GM18526 (cell line): ENCODE measurements around the gene TOM1L1.

Source experiments
- POLR2A ChIP-seq: IDR thresholded peaks from 3 replicates; pipeline ENCODE4 v1.6.1; 2011; ENCODE audit not compliant: insufficient read length; ENCODE audit errors: extremely low read depth

Gene TOM1L1, protein sequence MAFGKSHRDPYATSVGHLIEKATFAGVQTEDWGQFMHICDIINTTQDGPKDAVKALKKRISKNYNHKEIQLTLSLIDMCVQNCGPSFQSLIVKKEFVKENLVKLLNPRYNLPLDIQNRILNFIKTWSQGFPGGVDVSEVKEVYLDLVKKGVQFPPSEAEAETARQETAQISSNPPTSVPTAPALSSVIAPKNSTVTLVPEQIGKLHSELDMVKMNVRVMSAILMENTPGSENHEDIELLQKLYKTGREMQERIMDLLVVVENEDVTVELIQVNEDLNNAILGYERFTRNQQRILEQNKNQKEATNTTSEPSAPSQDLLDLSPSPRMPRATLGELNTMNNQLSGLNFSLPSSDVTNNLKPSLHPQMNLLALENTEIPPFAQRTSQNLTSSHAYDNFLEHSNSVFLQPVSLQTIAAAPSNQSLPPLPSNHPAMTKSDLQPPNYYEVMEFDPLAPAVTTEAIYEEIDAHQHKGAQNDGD

DNA sequence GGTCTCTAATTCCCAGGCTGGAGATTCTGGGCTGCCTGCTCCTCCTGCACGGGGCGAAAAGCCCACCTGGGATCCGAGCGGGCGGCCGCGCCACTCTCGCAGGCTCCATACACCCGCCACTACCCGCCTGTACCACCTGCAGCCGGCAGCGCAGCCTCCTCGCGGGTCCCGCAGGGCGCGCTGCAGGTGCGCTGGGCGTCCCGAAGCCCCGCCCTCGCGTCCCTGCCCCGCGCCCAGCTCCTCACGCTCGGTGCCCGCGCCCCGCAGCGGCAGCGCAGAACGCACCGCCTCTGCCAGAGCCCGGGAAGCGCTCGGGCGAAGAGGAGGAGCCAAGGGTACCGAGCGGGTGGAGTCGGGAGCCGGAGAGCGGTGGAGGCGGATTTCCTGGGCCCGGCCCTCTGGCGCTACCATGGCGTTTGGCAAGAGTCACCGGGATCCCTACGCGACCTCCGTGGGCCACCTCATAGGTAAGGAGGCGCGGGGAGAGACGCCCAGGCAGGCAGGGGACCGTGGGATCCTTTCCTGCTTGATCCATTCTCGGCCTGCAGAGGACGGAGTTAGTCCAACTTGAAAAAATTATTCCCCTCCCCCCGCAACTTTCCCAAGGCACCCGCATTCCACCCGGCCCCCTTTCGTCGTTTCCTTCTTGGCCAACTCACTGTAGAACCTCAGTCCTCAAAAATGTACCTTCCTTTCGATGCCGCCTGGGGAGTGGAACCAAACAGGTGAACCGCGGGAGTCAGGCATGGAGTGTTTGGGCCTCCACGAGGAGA, at the start of gene TOM1L1:
Gene TOM1L1, plus strand, starts transcription at position 396 of the 773 bp plus-strand sequence. Its CDS starts 14 bp downstream, at position 410.
- peak; percentile 16 for TF ChIP-seq POLR2A

DNA sequence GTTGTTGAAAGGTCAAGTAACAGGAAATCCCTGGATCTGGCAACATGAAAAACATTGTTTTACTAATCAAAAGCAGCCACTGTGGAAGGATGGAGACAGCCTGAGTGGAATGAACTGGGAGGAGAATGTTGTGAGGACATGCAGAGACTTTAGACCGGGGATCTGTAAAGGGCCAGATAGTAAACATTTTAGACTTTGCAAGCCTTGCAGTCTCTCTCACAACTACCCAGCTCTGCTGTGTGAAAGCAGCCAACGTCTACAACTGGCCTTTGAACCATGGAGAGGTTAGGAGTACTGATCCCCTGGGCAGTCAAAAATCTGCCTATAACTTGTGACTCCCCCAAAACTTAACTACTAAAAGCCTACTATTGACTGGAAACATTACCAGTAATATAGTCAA, 41.5 kb upstream of the TOM1L1 start:
- TF ChIP-seq POLR2A = no peak

DNA sequence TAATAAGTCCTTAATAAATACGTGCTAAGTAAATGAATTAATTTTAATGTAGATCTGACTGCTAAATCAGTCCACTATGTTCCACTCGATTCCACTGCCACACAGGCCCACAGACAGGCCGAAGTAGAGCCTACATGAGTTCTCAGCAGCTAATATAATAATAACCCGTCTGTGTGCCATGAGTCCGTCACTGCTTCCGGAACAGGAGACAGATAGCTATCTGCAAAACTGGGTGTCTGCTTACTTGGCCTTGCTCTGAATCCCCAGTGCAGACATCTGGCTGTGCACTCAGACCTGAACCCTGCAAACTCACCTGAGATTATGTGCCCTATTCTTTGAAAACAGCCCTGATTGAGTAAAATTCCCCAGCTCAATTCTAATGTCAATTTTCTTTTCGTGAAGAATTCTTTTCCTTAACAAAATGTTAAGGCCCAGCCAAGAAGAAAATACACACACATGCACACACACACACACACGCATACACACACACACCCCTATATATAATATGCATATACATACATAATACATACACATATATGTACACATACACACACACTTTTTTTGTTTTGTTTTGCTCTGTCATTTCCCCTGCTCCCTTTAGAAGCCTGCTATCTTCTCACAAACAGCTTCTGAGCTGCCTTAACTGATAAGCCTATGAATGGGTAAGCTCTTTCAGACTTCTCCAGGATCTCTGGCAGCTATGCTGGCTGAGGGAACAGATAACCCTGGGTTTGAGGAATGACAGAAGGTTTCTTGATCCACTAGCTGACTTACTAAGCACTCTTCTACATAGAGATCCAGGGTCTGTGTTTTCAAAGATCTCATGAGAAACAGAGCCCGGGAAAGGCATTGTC, 39.8 kb upstream of the TOM1L1 start:
- no peak for TF ChIP-seq POLR2A

DNA sequence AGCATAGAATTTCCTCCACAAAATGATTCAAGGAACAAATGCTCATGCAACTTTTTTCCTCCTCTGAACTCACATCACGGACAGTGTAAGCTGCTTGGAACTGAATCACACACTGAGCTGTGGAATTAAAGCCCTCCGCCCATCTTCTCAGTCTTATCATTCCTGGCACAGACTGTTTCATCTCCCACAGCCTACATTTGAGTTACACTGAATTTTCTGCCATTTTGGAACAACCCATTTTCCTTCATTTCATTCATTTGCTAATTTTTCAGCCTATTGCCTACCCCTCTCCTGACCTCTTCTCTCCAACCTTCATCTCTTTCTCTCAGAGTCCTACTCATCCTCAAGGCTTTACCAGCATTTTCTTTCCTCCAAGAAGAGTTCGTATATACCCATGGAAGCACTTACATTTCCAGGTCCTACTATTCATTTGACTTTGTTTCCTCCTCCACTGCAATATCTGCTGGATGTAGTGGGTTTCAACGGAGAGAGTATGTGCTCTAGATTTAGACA, 39.1 kb upstream of the TOM1L1 start:
- TF ChIP-seq POLR2A = no peak

DNA sequence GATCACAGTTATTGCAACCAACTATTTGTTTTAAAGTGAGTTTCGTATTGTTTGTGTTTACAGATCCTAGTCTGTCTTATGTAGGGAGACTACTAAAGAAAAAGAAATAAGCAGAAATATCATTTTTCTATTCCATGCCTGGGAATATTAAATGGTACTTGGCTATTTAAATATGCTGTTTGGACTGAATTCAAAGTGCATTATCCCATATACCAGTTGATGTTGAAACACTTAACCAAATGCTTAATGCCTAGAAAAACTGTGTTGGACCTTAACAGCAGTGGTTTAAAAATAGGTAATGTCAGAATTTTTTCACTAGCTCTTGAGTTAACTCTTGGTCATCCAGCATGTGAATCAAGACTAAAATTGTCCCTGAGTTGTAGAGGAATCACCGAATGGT, 37.5 kb upstream of the TOM1L1 start:
- TF ChIP-seq POLR2A = no peak

DNA sequence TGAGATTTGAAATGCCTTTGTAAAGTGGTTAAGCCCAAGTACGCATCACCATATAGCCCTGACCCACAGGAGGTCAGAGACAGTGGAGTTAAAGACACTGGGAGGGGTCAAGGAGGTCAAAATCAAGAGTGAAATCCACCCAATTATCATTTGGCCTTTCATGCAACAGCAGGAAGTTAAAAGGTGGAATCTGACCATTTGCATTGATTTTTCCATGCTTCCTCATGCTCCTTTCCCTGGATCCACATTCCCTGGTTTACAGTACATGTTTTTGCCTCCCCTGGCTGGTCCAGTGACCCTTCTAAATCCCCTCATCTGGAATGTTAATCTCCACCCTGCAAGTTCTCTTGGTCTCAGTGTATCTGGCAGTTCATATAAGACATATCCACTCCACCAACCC, 36.6 kb upstream of the TOM1L1 start:
- TF ChIP-seq POLR2A = no peak

DNA sequence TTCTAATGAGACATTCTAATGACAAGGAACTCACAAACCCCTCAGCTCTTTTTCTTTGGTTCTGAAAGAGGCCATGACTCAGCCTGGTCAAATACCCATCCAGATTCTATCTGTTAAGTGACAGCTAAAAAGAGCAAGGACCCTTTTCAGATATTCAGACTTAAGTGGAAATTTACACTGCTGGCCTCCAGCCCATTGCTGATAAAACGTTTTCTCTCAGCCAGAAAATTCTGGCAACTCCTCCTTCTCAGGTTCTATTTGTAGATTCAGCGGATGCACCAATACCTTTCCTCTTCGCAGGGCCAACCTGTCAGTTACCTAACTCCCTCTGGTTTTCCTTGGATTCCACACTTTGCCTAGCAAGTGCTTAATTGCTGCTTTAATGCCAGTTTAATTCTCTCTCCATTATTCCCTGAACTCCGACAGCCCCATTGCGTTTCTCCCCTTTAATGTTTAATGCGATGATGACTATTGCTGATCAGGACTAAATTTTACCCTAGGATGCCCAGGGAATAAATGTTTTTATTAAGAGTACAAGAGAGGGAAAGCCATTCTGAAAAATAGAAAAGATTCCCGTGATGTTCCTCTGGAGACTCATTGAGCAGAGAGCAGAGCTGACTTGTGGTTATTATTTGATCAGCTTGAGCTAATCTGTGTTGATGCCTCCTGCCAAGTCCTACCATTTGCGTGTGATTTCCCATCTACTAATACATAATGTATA, 35.9 kb upstream of the TOM1L1 start:
- TF ChIP-seq POLR2A = no peak

DNA sequence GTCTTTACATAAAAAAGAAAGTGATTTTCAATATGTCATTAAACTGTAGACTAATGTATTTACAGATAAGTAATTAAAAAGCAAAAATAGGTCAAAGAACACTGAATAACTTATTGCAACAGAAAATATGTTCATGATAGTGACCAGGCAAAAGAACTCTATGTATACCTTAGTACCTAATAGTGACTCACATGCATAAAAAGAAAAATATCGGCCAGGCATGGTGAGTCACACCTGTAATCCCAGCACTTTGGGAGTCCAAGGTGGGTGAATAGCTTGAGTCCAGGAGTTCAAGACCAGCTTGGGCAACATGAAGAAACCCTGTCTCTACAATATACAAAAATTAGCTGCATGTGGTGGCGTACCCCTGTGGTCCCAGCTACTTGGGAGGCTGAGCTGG, 33.0 kb upstream of the TOM1L1 start:
- no peak for TF ChIP-seq POLR2A

DNA sequence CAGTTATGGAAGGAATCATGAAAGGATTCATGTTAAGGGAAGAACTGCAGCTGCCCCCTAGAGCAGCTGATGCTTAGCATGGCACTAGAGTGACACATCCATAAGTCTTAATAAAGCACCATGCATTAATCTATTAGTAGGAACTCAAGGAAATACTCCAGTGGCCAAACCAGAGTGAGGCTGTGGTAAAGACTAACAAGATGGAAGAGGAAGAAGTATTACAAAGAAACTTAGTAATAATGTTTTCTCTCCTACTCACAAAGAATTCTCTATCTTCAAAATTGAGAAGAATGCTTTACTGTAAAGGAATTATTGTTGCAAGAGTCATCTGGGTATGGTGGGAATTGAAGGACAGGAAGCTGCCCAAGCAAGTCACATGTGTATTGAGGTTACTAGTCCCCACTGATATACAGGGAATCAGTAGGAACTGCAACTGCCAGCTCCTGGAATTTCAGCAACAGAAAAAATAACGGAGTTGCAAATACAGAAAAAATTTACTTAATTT, 29.9 kb upstream of the TOM1L1 start:
- TF ChIP-seq POLR2A = no peak

DNA sequence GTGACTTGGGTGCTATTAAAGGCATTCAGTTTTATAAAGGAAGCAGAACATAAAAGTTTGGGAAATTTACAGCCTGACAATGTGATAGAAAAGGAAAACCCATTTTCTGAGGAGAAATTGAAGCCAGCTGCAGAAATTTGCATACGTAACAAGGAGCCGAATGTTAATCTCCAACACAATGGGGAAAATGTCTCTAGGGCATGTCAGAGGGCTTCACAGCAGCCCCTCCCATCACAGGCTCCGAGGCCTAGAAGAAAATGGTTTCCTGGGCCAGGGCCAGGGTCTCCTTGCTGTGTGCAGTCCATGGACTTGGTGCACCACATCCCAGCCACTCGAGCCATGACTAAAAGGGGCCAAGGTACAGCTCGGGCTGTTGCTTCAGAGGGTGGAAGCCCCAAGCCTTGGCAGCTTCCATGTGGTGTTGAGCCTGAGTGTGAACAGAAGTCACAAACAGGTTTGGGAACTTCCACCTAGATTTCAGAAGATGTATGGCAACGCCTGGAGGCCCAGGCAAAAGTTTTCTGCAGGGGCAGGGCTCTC, 23.9 kb upstream of the TOM1L1 start:
- TF ChIP-seq POLR2A = no peak

DNA sequence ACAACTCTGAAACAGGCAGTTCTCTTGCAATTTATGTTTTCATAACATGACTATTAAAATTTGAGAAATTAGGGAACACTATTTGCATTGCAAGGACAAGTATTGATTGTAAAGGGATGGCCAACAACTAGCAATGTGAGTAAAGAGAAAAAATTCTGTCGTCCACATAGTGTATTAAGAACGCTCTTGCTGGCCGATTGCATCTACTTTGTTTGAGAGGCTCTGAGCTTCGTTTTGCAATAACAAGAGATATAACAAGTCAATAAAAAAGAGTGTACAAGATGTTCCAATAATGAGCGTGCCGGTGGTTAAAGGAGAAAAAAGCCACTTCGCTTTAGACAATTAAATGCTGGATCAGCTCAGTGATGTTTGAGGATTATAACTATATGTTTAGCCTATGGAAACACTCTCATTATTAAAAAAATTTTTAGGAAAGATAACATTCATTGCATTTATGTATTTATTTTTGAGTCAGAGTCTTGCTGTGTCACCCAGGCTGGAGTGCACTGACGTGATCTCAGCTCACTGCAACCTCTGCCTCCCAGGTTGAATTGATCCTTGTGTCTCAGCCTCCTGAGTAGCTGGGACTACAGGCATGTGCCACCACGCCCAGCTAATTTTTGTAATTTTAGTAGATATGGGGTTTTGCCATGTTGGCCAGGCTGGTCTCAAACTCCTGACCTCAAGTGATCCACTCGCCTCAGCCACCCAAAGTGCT, 19.2 kb upstream of the TOM1L1 start:
- TF ChIP-seq POLR2A = no peak

DNA sequence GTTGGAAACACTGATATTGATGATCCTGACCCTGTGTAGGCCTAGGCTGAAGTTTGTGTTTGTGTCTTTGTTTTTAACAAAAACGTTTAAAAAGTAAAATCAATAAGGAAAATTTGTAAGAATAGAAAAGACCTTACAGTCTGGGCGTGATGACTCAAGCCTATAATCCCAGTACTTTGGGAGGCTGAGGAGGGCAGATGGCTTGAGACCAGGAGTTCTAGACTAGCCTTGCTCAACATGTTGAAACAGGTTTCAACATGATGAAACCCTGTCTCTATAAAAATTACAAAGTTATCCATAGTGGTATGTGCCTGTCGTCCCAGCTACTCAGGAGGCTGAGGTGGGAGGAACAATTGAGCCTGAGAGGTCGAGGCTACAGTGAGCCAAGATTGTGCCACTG, 18.3 kb upstream of the TOM1L1 start:
- no peak for TF ChIP-seq POLR2A

DNA sequence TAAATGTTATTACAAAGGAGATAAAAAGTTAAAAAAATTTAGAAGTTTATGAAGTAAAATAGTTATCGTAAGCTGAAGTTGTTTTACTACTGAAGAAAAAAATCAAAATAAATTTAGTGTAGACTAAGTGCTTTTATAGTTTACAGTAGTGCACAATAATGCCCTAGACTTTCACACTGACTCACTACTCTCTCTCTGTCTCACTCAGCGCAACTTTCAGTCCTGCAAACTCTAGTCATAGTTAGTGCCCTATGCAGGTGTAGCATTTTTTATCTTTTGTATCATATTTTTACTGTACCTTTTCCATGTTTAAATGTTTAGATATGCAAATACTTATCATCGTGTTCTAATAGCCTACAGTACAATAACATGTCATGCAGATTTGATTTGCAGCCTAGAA, 17.7 kb upstream of the TOM1L1 start:
- TF ChIP-seq POLR2A = no peak
